Hematopoietic multipotent progenitor cell treated with erythropoietin and hydrocortisone succinate and interleukin-3 and kit ligand, for 8 days (in vitro differentiated cells): ENCODE data around the gene TICAM1.

ENCODE experiments used
- DNase-seq: peaks from one replicate; pipeline ENCODE4 v3.0.0-alpha.2; 2015

Gene TICAM1

DNA sequence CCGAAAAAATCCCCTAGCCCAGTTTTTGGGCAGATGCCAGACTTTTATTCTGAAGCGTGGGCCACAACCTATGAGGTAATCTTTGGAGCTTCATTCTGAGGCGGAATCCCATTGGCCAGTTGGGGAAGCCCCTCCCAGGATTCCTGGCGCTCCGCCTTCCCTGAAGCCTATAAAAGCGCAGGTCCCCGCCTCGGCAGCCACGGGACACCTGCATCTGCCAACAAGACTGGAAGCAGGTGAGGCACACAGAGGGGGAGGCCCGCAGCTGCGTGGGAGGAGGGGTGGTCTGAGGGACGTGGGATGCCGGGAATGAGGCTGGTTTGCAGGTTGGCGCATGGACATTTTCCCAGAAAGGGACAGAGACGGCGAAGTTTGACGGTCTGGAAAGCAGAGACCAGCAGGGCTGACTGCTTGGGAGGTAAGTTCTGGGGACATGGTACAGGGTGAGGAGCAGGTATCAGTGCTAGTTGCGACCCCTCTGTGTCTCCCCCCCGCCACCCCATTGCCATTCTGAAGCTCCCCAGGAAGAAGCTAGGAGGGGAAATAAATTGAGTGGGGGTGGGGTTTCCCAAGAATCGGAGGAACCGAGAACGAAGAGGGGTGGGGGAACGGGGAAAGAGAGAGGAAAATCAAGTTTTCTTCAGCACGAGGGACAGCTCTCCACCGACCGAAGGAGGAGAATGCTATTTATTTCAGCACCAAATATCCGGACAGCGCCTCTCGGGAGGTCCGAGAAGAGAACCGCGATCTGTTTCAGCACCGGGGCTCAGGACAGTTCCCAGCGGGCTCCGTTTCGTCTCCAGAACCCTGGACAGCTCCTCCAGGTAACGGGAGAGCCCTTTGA, 62.4 kb downstream of the TICAM1 start:
- DNase-seq: peak; percentile 77
